HG03135 (cell line): Measurements from ENCODE around the gene TAF1.
"Not testable (repeated sequence)": the region's sequence is repeated elsewhere in the genome, so short reads cannot be mapped to it uniquely, and the experiment has no call there.

Experiments used
- ATAC-seq: cut with Tn5 transposase; IDR thresholded peaks from one replicate; pipeline ENCODE4 v1.9.1; 2021; ENCODE audit warnings: mild to moderate bottlenecking, moderate library complexity; ENCODE audit not compliant: unreplicated experiment

TAF1 gene

DNA sequence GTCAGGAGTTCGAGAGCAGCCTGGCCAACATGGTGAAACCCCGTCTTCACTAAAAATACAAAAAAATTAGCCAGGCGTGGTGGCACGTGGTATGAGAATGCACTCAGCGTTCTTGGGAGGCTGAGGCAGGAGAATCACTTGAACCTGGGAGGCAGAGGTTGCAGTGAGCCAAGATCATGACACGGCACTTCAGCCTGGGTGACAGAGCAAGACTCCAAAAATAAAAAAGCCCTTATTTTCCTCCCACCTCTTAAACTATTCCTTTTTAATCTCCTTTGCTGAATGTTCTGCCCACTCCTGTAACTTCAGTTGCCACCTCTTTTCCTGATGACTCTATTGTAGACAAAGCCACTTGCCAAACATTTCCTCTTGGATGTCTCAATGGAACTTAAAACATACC, 72.6 kb downstream of the TAF1 start:
- no peak for ATAC-seq

GRCh38 chrX:71439420-71439819, 73.3 kb downstream of the TAF1 start:
- no peak for ATAC-seq

DNA sequence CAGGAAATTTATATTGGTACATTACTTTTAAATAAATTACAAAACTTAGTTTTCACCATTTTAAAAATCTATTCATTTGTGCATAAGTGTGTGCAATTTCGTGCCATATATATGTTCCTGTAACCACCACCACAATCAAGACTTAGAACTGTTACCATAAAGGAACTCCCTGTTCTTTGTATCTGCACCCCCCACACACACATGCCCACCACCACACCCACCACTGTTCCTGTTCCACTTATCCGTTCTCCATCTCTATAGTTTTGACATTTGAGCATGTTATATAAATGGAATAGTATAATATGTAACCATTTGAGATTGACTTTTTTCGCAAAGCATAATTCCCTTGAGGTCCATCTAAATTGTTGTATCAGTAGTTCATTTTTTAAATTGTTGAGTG, 73.7 kb downstream of the TAF1 start:
- no peak for ATAC-seq

DNA sequence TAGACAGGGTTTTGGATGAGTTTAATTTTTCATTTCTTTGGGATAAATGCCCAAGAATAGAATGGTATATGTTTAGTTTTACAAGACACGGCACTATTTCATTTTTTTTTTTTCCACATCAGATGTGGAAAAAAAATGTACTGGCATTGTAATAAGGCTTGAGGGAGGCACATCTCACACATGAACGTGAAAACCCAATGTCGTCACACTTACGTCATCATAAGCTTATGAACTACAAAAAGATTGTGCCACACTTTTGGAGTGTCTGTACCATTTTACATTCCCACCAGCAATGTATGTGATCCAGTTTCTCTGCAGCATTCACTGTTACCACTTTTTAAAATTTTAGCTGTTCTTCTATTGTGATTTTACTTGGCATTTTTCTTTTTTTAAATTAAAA, 74.2 kb downstream of the TAF1 start:
- no peak for ATAC-seq

GRCh38 chrX:71441809-71442208, 75.7 kb downstream of the TAF1 start:
- not testable (repeated sequence) for ATAC-seq

GRCh38 chrX:71450433-71451106, 84.4 kb downstream of the TAF1 start:
- no peak for ATAC-seq

GRCh38 chrX:71451518-71451917, 85.4 kb downstream of the TAF1 start:
- not testable (repeated sequence) for ATAC-seq

DNA sequence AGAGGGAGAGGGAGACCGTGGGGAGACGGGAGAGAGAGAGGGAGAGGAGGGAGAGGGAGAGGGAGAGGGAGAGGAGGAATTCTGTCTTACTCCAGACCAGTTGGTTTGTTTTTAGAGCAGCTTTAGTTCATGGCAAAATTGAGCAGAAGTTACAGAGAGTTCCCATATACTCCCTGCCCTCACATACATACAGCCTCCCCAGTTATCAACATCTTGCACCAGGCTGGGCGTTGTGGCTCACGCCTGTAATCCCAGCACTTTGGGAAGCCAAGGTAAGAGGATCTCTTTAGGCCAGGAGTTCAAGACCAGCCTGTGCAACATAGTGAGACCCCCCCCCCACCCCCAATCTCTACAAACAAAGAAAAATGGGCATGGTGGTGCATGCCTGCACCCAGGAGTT, 86.9 kb downstream of the TAF1 start:
- no peak for ATAC-seq

GRCh38 chrX:71454222-71454621, 88.1 kb downstream of the TAF1 start:
- no peak for ATAC-seq

GRCh38 chrX:71458866-71459265, 92.7 kb downstream of the TAF1 start:
- ATAC-seq, result no peak

- ATAC-seq, result no peak
These were observed 98.8 kb downstream of the TAF1 start for GRCh38 chrX:71464968-71465367.

DNA sequence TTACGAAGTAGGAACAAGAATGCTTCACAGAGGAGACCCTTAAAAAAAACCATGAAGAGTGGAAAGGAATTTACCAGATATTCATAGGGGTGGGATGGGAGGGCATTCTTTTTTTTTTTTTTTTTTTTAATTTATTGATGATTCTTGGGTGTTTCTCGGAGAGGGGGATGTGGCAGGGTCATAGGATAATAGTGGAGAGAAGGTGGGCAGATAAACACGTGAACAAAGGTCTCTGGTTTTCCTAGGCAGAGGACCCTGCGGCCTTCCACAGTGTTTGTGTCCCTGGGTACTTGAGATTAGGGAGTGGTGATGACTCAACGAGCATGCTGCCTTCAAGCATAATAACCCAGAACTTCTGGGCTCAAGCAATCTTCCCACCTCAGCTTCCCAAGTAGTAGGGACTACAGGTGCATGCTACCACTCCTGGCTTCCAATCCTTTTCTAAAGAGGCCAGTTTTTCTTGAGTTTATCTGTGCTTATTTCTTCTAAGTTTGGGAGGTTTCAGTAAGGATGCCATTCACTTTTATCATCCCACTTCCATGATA, 100.9 kb downstream of the TAF1 start:
- ATAC-seq, result no peak

GRCh38 chrX:71475785-71476540, 109.8 kb downstream of the TAF1 start:
- ATAC-seq, result no peak

DNA sequence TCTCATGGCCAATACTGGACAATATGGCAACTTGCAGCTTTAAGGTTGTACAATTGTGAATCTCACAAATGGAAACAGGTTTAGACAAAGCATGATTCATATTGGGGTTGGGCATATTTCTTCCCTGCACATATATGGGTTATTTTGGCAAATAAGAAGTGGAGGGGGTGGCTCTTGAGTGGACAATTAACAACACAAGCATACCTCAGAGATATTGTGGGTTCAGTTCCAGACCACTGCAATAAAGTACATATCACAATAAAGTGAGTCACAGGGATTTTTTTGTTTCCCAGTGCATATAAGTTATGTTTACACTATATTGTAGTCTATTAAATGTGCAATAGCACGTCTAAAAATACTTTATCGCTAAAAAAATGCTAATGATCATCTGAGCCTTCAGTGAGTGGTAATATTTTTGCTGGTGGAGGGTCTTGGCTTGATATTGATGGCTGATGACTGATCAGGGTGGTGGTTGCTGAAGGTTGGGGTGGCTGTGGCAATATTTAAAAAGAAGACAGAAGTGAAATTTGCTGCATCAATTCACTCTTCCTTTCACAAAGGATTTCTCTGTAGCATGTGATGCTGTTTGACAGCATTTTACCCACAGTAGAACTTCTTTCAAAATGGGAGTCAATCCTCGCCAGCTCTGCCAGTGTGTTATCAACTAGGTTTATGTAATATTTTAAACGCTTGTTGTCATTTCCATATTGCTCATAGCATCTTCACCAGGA, 116.2 kb downstream of the TAF1 start:
- no peak for ATAC-seq

DNA sequence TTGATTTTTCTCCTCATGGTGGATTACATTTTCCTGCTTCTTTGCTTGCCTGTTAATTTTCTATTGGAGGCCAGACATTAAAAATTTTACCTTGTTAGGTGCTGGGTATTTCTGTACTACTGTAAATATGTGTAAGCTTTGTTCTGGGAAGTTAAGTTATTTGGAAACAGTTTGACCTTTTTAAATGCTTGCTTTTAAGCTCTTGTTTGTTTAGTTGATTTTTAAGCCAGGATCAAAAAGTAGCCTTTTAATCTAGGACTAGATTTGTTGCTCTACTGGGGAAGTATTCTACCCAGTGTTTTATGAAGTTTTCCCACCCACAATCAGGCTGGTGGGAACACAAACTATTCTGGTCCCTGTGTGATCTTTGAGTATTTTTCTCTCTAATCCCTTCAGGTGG, 121.7 kb downstream of the TAF1 start:
- no peak for ATAC-seq

- no peak for ATAC-seq
These were observed 123.4 kb downstream of the TAF1 start for GRCh38 chrX:71489540-71489939.

GRCh38 chrX:71492231-71493065, 126.3 kb downstream of the TAF1 start:
- ATAC-seq, result peak; percentile 76

DNA sequence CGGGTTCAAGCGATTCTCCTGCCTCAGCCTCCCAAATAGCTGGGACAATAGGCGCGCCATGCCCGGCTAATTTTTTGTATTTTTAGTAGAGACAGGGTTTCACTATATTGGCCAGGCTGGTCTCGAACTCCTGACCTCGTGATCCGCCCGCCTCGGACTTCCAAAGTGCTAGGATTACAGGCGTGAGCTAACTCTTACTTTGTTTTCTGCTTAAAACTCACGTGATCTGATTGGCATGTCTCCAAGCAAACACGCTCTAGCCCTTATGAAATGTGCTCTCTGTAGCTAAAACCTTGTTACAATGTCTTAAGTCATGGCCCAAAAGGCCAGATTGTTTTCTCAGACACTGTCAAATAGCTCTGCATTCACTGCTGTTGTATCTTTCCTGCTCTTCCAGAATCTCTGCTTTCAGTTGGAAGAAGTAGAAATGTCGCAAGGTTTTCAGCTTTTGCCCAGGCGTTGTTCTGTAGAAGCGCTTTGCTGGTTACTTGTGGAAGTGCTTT, 127.0 kb downstream of the TAF1 start:
- ATAC-seq, result no peak

DNA sequence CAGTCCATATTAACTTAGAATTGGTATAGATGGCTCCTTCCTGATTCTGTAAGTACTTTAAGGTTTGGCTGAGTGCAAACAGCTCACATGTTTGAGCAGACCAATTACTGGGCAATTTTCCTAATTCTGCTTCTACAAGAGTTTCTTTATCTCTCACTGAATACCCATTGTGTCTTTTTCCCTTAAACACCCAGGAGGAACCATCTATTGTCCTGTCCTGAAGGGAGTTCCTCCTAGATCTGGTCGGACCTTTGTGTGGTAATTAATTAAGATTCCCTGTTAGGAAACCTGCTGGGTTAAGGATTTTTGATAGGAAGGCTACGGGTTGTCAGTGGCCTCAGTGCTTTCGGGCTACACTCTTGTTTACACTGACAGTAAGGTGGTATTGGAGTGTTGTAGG, 129.8 kb downstream of the TAF1 start:
- ATAC-seq, result not testable (repeated sequence)

DNA sequence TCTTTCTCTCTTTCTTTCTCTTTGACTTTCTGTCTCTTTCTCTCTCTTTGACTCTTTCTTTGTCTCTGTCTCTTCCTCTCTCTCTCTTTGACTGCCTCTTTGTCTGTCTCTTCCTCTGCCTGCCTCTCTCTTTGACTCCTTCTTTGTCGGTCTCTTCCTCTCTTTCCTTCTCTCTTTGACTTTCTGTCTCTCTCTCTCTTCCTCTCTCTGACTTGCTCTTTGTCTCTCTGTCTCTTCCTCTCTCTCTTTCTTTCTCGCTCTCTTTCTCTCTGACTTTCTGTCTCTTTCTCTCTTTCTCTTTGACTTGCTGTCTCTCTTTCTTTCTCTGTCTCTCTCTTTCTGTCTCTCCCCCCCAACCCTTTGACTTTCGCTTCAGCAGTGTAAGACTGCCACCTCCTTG, 130.3 kb downstream of the TAF1 start:
- ATAC-seq, result no peak

DNA sequence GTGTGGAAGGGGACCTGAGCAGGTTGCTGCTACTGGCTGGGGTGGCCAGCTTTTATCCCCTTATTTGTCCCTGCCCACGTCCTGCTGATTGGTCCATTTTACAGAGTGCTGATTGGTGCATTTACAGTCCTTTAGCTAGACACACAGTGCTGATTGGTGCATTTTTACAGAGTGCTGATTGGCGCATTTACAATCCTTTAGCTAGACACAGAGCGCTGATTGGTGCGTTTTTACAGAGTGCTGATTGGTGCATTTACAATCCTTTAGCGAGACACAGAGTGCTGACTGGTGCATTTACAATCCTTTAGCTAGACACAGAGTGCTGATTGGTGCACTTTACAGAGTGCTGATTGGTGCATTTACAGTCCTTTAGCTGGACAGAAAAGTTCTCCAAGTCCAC, 135.9 kb downstream of the TAF1 start:
- ATAC-seq, result not testable (repeated sequence)
